ENCODE data around the gene ITSN1.

DNA sequence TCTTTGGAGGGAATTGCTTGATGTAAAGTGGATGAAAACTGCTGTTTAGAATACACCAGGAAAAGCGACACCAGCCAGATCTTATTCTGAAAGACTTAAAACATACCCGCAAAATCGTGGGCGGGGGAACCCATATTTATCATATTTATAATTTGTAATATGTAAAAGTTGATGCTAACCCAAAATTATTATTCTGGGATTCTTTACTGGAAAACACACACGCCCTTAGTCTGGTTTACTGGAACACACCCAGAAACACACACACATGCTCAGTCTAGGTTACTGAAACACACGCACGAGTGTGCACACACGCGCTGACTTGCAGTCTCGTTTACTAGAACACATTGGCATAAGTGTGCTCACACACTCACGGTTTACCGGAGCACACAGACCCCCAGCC is 240.8 kb downstream of the ITSN1 start:
- TF ChIP-seq CREB1 (CRISPR knock-in tag; IDR thresholded peaks at IDR 0.05; ENCODE audit: low read depth) (no peak), EZH2 (IDR thresholded peaks at IDR 0.05; ENCODE audit: low read depth, unreplicated experiment) (no peak)
